ENCODE results near the gene MSH2.

- TF ChIP-seq POLR2A (IDR thresholded peaks at IDR 0.05; ENCODE audit: low read depth, low read length) (no peak), CTCF (IDR thresholded peaks at IDR 0.05; ENCODE audit: extremely low read depth in 1 of 2, insufficient read depth in 1 of 2, low read depth in 1 of 2, low read length in 2 of 2) (no peak), EZH2 (IDR thresholded peaks at IDR 0.05; ENCODE audit: borderline replicate concordance, low read depth, low read length, severe bottlenecking) (no peak), MAX (IDR thresholded peaks at IDR 0.05; ENCODE audit: insufficient read depth, insufficient read length) (no peak), POLR2AphosphoS5 (IDR thresholded peaks at IDR 0.05; ENCODE audit: insufficient read depth, low read depth, low read length) (peak; percentile 18), JUN (IDR thresholded peaks at IDR 0.05; ENCODE audit: borderline replicate concordance, insufficient read depth, insufficient read length, low read depth) (peak; percentile 69), FOS (IDR thresholded peaks at IDR 0.05; ENCODE audit: borderline replicate concordance, insufficient read depth, low read length) (peak; percentile 72), MYC (IDR thresholded peaks at IDR 0.05; ENCODE audit: low read depth, low read length) (no peak)
Measured at GRCh38 chr2:47501374-47502200, 98.6 kb downstream of the MSH2 start.
